DMS 273 treated with DMSO at 0.1 percent for 48 hours (cell line): ENCODE results near the gene WDR38.
A peak's percentile ranks its signal among the peaks of the same experiment; 100 is the strongest.

Experiments
- DNase-seq: peaks from one replicate; lab custom pipeline; 2025; lab: John Stamatoyannopoulos, UW

WDR38 gene, protein sequence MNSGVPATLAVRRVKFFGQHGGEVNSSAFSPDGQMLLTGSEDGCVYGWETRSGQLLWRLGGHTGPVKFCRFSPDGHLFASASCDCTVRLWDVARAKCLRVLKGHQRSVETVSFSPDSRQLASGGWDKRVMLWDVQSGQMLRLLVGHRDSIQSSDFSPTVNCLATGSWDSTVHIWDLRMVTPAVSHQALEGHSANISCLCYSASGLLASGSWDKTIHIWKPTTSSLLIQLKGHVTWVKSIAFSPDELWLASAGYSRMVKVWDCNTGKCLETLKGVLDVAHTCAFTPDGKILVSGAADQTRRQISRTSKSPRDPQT

GRCh38 chr9:124852829-124853531, at the start of gene WDR38:
WDR38 (plus strand) TSS chr9:124853460; CDS start chr9:124853532, 72 bp downstream.
- DNase-seq: peak; percentile 32

- no peak for DNase-seq
These were observed 49.3 kb upstream of the WDR38 start for GRCh38 chr9:124803911-124804310.

- DNase-seq: no peak
These were observed 48.1 kb upstream of the WDR38 start for GRCh38 chr9:124805186-124805585.

GRCh38 chr9:124808246-124808956, 44.9 kb upstream of the WDR38 start:
- no peak for DNase-seq

GRCh38 chr9:124809211-124809610, 44.0 kb upstream of the WDR38 start:
- no peak for DNase-seq

- no peak for DNase-seq
These were observed 43.3 kb upstream of the WDR38 start for GRCh38 chr9:124809741-124810500.

- DNase-seq: no peak
These were observed 42.5 kb upstream of the WDR38 start for GRCh38 chr9:124810663-124811355.

DNA sequence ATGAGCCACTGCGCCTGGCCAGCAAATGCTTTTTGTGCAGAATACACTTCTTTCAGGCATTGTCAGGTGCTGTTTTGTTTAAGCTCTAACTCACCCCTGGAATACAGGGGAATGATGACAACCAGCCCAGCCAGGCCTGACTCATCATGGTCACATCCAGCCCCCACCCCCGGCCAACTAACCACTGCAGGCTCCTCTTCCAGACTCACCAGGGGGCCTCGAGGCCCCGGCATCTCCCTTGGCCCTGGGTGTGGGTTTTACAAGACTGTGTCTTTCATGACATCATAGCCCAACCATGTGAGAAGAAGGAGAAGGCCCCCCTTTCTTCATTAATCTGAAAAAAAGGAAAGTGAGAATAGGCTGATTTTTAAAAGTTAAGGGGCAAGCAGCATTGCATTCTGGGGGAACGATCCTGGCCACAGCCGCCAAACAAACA, 40.8 kb upstream of the WDR38 start:
- no peak for DNase-seq

GRCh38 chr9:124813041-124813440, 40.2 kb upstream of the WDR38 start:
- no peak for DNase-seq

GRCh38 chr9:124813501-124814163, 39.6 kb upstream of the WDR38 start:
- no peak for DNase-seq

- no peak for DNase-seq
These were observed 39.1 kb upstream of the WDR38 start for GRCh38 chr9:124814164-124814535.

- DNase-seq: no peak
These were observed 37.7 kb upstream of the WDR38 start for GRCh38 chr9:124815601-124816000.

GRCh38 chr9:124818431-124819281, 34.6 kb upstream of the WDR38 start:
- DNase-seq: no peak

- DNase-seq: peak; percentile 81
These were observed 32.3 kb upstream of the WDR38 start for GRCh38 chr9:124820698-124821623.

- no peak for DNase-seq
These were observed 24.5 kb upstream of the WDR38 start for GRCh38 chr9:124828489-124829333.

- DNase-seq: no peak
These were observed 24.0 kb upstream of the WDR38 start for GRCh38 chr9:124829334-124829669.

DNA sequence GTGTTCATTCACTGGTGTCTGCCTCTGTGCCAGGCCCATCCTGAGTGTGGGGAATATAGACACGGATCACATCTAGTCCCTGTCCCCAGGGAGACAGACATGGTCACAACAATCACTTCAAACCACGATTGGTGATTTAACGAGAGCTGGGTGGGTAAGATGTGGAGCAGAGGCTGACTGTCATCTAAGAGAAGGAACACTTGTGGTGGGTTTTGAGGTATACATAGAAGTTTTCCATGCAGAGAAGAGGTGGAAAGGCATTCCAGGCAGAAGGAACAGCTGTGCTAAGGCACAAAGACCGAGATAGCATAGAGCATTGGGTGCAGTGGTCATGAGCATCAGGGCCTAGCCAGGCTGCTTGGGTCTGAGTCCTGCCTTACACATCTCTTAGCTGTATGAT, 22.7 kb upstream of the WDR38 start:
- no peak for DNase-seq
